ENCODE measurements around the gene ADAP2. TPM values are rescaled to one million over a fixed set of nuclear protein-coding genes. Genes with fewer than 3 reads are reported as not detected.
A peak's percentile ranks its signal among the peaks of the same experiment; 100 is the strongest.

Gene ADAP2
- total and polyA plus RNA-seq, 2 of the 8 experiments (the other 6 are each of a cell fraction or from before 2014, with no cell fraction given) = 0.76 to 1.1 TPM

DNA sequence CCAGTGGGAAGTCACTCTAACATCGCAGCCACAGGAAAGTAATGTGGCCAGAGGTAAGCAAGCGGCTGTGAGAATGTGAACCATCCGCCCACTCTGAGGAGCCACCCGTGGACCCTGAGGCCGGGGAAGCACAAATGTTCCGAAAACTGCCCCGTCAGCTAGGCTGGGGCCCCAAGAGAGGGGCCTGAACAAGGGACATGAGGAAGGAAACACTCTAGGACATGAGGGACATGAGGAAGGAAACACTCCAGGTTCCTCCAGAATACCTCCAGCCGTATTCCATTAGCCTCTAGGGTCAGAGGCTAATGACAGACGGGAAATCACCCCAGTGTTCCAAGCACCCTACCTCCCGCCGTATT is 16.0 kb upstream of the ADAP2 start:
- H2BK5ac ChIP-seq (ENCODE audit: low read depth, low read length) = no peak overlapping the region
- no peak overlapping the region for H3K23ac ChIP-seq (ENCODE audit: insufficient read length)
- H3K4me2 ChIP-seq (ENCODE audit: insufficient read depth in 1 of 2, low read depth in 2 of 2, low read length in 2 of 2) = peak overlapping the region; percentile 81 to 88
- H4K5ac ChIP-seq (ENCODE audit: insufficient read length, low read depth, low read length) = no peak overlapping the region
- H3K14ac ChIP-seq (ENCODE audit: insufficient read length) = no peak overlapping the region
- no peaks in the 10 kb centered on the region; a peak in 1 of 7 replicates for H3K4me1 ChIP-seq (replicated peaks in 1 of 4; ENCODE audit: control insufficient read depth in 3 of 4, insufficient read depth in 4 of 4, low read length in 3 of 4)
- H3K27me3 ChIP-seq (replicated peaks in 1 of 4; ENCODE audit: control insufficient read depth in 3 of 4, extremely low read depth in 1 of 4, insufficient read depth in 3 of 4, low read length in 3 of 4) = no peaks in the 10 kb centered on the region
- no peak overlapping the region for H2BK120ac ChIP-seq (replicated peaks; ENCODE audit: low read depth, low read length)
- POLR2A ChIA-PET (ENCODE audit: partially characterized antibody) = interaction anchor here (1.1 to 1.3 kb wide), 2 partner anchors 74 to 81 kb away, joined by 3 read pairs; partner anchors contain the start of genes ATAD5 and CRLF3
- H3K79me2 ChIP-seq (ENCODE audit: control insufficient read depth in 1 of 2, insufficient read depth in 2 of 2, low read length in 2 of 2) = peaks cover 0 to 5% of the 10 kb centered on the region in 2 experiments; a peak in 2 of 4 replicates
- 10% methylated on average over 9 of the region's 11 CpGs; no CpG with 5 or more reads in 1 of the 2 experiments for WGBS, 2 experiments (ENCODE audit: extremely low coverage in 1 of 2, insufficient coverage in 1 of 2, insufficient read length in 1 of 2, insufficient replicate concordance in 2 of 2, low coverage in 1 of 2, low lambda C conversion rate in 2 of 2, missing lambda C conversion rate in 1 of 2)
- no peak overlapping the region for H2BK15ac ChIP-seq (ENCODE audit: low read length)
- no peak overlapping the region for H2AK5ac ChIP-seq (ENCODE audit: low read depth, low read length)
- no peak overlapping the region for H3K56ac ChIP-seq (replicated peaks; ENCODE audit: insufficient read length, low read depth, low read length)
- H4K20me1 ChIP-seq (replicated peaks in 1 of 2; ENCODE audit: control insufficient read depth in 1 of 2, insufficient read depth in 2 of 2, low read length in 2 of 2) = no peaks in the 10 kb centered on the region
- no peak overlapping the region for H4K91ac ChIP-seq (replicated peaks; ENCODE audit: insufficient read length, low read length)
- FAIRE-seq (no peak), DNase-seq (ENCODE audit: low read depth in 1 of 2, low spot score in 2 of 2) (no peak)
- peaks cover 10% of the 10 kb centered on the region; the same call in 1 of the 2 replicates for H3K23me2 ChIP-seq (ENCODE audit: low read depth, low read length)
- H2BK12ac ChIP-seq (ENCODE audit: low read depth, low read length) = no peak overlapping the region
- no peak overlapping the region for H3K4ac ChIP-seq (replicated peaks; ENCODE audit: insufficient read length, low read depth, low read length)
- peak overlapping the region; percentile 27; the same call in 1 of the 2 replicates for H3K27ac ChIP-seq (ENCODE audit: low read depth, low read length)
- H3K18ac ChIP-seq (ENCODE audit: extremely low read depth, low read length) = no peak overlapping the region; the same call in 1 of the 2 replicates
- no peaks in the 10 kb centered on the region for H3K9me3 ChIP-seq (ENCODE audit: insufficient read depth in 2 of 2, low read depth in 1 of 2, low read length in 1 of 2)
- peak overlapping the region; percentile 81; the same call in 1 of the 2 replicates for H2AFZ ChIP-seq (ENCODE audit: low read length)
- CTCF ChIA-PET (ENCODE audit: partially characterized antibody) = interaction anchor here (0.6 to 0.7 kb wide), 3 partner anchors 19 to 309 kb away, joined by 3 to 6 read pairs (median 3); no protein-coding TSS in a partner anchor
- H3K9ac ChIP-seq (replicated peaks in 1 of 4; ENCODE audit: extremely low read depth in 1 of 4, low read depth in 3 of 4, low read length in 3 of 4) = peak overlapping the region; percentile 63 to 89 (median 70)
- H4K8ac ChIP-seq (ENCODE audit: extremely low read depth, insufficient read depth, low read length) = no peak overlapping the region; the same call in 1 of the 2 replicates
- no peak overlapping the region for H2BK20ac ChIP-seq (ENCODE audit: low read length)
- no peaks in the 10 kb centered on the region for H3K79me1 ChIP-seq (ENCODE audit: low read depth, low read length)
- peaks cover 0 to 7% (median 0%) of the 10 kb centered on the region in 4 experiments; a peak in 1 of 8 replicates for H3K36me3 ChIP-seq (ENCODE audit: control insufficient read depth in 2 of 4, insufficient read depth in 4 of 4, low read length in 3 of 4)
- peak overlapping the region; percentile 93 to 97 (median 94) for H3K4me3 ChIP-seq (ENCODE audit: extremely low read depth in 1 of 4, insufficient read depth in 2 of 4, low read depth in 3 of 4, low read length in 4 of 4)
- TF ChIP-seq TBP (IDR thresholded peaks at IDR 0.05; ENCODE audit: low read depth, low read length) (no peak), ASH2L (IDR thresholded peaks at IDR 0.05; ENCODE audit: low read length) (no peak), TAF1 (IDR thresholded peaks at IDR 0.05; ENCODE audit: low read depth, low read length) (no peak), RNF2 (IDR thresholded peaks at IDR 0.05; ENCODE audit: borderline replicate concordance, low read depth, low read length, missing control alignments, poor library complexity, severe bottlenecking) (no peak), JUND (IDR thresholded peaks at IDR 0.05; ENCODE audit: low read length) (no peak), NANOG (IDR thresholded peaks at IDR 0.05; ENCODE audit: insufficient read depth, low read depth, low read length, poor library complexity, severe bottlenecking) (no peak), RXRA (IDR thresholded peaks at IDR 0.05; ENCODE audit: insufficient read depth, low read depth, low read length) (no peak), GTF2F1 (IDR thresholded peaks at IDR 0.05; ENCODE audit: borderline replicate concordance, low read depth, low read length) (no peak), SRF (IDR thresholded peaks at IDR 0.05; ENCODE audit: low read depth, low read length) (no peak), PHF8 (conservative IDR thresholded peaks at IDR 0.05; ENCODE audit: low read depth, low read length) (no peak; the same call in 1 of the 2 replicates)
- TF ChIP-seq, protein P1, sequence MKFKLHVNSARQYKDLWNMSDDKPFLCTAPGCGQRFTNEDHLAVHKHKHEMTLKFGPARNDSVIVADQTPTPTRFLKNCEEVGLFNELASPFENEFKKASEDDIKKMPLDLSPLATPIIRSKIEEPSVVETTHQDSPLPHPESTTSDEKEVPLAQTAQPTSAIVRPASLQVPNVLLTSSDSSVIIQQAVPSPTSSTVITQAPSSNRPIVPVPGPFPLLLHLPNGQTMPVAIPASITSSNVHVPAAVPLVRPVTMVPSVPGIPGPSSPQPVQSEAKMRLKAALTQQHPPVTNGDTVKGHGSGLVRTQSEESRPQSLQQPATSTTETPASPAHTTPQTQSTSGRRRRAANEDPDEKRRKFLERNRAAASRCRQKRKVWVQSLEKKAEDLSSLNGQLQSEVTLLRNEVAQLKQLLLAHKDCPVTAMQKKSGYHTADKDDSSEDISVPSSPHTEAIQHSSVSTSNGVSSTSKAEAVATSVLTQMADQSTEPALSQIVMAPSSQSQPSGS (IDR thresholded peaks at IDR 0.05; ENCODE audit: low read length) = no peak

Measured in H1 (cell line).